Chondrocyte (in vitro differentiated cells): ENCODE measurements around the gene ST7. TPM values are rescaled to one million over a fixed set of nuclear protein-coding genes. Genes with fewer than 3 reads are reported as not detected.
A peak's percentile ranks its signal among the peaks of the same experiment; 100 is the strongest.

Experiments
- DNase-seq: peaks from one replicate; pipeline ENCODE4 v3.0.0; 2021; ENCODE audit warnings: mixed read lengths, low spot score
- H3K27ac Mint-ChIP-seq: one replicate; pipeline ENCODE4 v1.8.0; 2021; ENCODE audit warnings: mild to moderate bottlenecking, moderate library complexity, mixed read lengths; ENCODE audit not compliant: unreplicated experiment
- H3K27me3 Mint-ChIP-seq: 2 replicates; pipeline ENCODE4 v1.8.0; 2021; ENCODE audit warnings: low read depth, mixed read lengths
- H3K36me3 Mint-ChIP-seq: 2 replicates; pipeline ENCODE4 v1.8.0; 2021; ENCODE audit warnings: low read depth, mixed read lengths
- H3K4me1 Mint-ChIP-seq: 2 replicates; pipeline ENCODE4 v1.8.0; 2021; ENCODE audit warnings: low read depth, mild to moderate bottlenecking, mixed read lengths
- H3K4me3 Mint-ChIP-seq: one replicate; pipeline ENCODE4 v1.8.0; 2021; ENCODE audit warnings: mild to moderate bottlenecking, moderate library complexity, mixed read lengths; ENCODE audit not compliant: unreplicated experiment
- H3K9me3 Mint-ChIP-seq: 2 replicates; pipeline ENCODE4 v1.8.0; 2021; ENCODE audit warnings: low read depth, mixed read lengths
- CTCF ChIP-seq: fragments of 200-600 bp; sonication (generic); IDR thresholded peaks from 2 replicates; pipeline ENCODE4 v1.5.0; 2021; ENCODE audit warnings: antibody characterized with exemption, mild to moderate bottlenecking, moderate library complexity
- total RNA-seq: library from RNA; stranded (reverse); gene quantifications from 3 replicates; pipeline ENCODE4 v1.2.1, GENCODE V29; 2021

ST7 gene
- total RNA-seq, 1 donor from 2014 or later: 69.7 TPM

- H3K36me3 Mint-ChIP-seq: peaks cover 32% of the 10 kb centered on the region
- TF ChIP-seq CTCF: no peak
- H3K4me1 Mint-ChIP-seq: peaks cover 54% of the 10 kb centered on the region
- no peak overlapping the region for H3K4me3 Mint-ChIP-seq
- no peaks in the 10 kb centered on the region for H3K27me3 Mint-ChIP-seq
- no peaks in the 10 kb centered on the region for H3K9me3 Mint-ChIP-seq
- peak overlapping the region; percentile 81 for H3K27ac Mint-ChIP-seq
- DNase-seq: no peak
Observed at GRCh38 chr7:117132321-117133120, 179.2 kb downstream of the ST7 start.

DNA sequence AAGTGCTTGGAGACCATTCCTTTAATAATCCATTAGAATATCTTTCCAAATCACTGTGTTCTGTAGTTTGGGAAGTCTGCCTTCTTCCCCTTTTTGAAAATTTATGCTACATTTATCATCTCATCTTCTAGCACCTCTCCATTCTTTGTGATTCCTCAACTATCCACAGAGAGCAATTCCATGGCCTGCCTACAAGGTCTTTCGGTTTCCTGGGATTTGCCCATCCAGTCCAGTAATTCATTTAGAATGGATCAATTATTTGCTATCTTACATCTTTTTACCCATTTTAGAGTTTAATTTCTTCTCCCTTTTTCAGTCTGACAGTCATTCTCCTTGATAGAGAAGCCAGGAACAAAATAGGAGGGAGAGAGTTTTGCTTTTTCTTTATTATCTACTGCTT lies 179.8 kb downstream of the ST7 start:
- Mint-ChIP-seq H3K4me1 (peaks cover 48% of the 10 kb centered on the region), H3K36me3 (peaks cover 33% of the 10 kb centered on the region), H3K9me3 (no peaks in the 10 kb centered on the region), H3K4me3 (no peak overlapping the region), H3K27ac (peak overlapping the region; percentile 83), H3K27me3 (no peaks in the 10 kb centered on the region)
- no peak for DNase-seq
- TF ChIP-seq CTCF: no peak

DNA sequence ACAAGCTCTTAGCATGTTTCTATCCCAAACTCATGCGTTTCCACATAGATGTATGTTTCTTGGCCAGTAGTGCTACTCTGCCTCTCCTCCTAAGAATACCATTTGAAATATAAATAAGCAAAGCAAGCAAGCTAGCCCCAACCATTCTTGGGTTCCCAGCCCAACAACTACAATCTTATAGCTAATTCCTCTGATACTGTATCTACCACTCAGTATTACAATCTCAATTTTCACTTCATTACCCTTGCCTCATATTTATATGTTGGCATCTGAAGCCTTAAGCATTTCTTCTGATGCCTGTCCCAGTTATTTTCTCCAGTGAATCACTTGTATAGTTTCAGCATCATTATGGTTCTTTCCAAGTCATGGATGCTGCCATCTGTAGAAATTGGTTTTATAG lies 181.1 kb downstream of the ST7 start:
- H3K9me3 Mint-ChIP-seq: no peaks in the 10 kb centered on the region
- DNase-seq: no peak
- peaks cover 39% of the 10 kb centered on the region for H3K36me3 Mint-ChIP-seq
- H3K4me1 Mint-ChIP-seq: peaks cover 45% of the 10 kb centered on the region
- H3K27ac Mint-ChIP-seq: no peak overlapping the region
- H3K27me3 Mint-ChIP-seq: no peaks in the 10 kb centered on the region
- no peak overlapping the region for H3K4me3 Mint-ChIP-seq
- TF ChIP-seq CTCF: no peak

DNA sequence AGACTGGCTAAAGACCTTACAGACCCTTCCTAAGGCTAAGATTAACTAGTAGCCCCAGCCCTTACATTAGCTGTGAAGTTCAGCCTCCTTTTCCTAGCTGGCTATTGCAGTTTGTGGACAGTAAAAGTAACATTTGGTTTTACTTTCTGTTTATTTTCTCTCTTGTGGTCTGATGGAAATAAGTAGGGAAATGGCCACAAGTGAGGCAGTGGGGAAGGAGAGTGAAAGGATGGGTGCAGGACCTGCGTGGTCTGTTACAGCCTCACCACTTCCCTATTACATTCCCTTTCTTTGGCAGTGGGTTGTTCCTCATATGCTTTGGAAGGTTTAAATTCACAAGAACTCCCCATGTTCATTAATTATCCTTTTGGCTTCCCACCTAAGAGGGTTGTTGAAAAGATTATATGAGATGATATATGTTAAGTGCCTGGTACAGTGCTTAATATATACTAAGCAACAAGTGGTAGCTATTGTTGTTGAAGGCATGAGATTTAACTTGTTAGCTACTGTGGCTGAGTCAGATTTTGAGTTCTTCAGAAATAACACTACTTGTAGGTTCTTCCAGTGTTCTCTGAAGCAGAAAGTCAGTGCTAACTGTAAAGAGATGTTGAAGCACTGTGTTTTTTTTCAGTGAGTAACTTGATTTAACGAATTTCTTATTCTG lies 181.7 kb downstream of the ST7 start:
- DNase-seq: no peak
- H3K9me3 Mint-ChIP-seq: no peaks in the 10 kb centered on the region
- H3K27ac Mint-ChIP-seq: no peak overlapping the region
- peaks cover 39% of the 10 kb centered on the region for H3K36me3 Mint-ChIP-seq
- peaks cover 39% of the 10 kb centered on the region for H3K4me1 Mint-ChIP-seq
- H3K4me3 Mint-ChIP-seq: no peak overlapping the region
- no peaks in the 10 kb centered on the region for H3K27me3 Mint-ChIP-seq
- no peak for TF ChIP-seq CTCF

GRCh38 chr7:117135553-117135891 lies 182.2 kb downstream of the ST7 start:
- Mint-ChIP-seq H3K36me3 (peaks cover 42% of the 10 kb centered on the region), H3K27ac (no peak overlapping the region), H3K4me1 (peaks cover 39% of the 10 kb centered on the region), H3K4me3 (no peak overlapping the region), H3K9me3 (no peaks in the 10 kb centered on the region), H3K27me3 (no peaks in the 10 kb centered on the region)
- no peak for DNase-seq
- no peak for TF ChIP-seq CTCF
